HG02870 (cell line): ENCODE results near the gene ATG13.

Source experiments
- ATAC-seq: cut with Tn5 transposase; IDR thresholded peaks from one replicate; pipeline ENCODE4 v1.9.1; 2021; ENCODE audit warnings: mild to moderate bottlenecking, moderate library complexity; ENCODE audit not compliant: unreplicated experiment

The ATG13 gene

GRCh38 chr11:46722566-46723358, 105.4 kb downstream of the ATG13 start:
- no peak for ATAC-seq

GRCh38 chr11:46723359-46723680, 106.0 kb downstream of the ATG13 start:
- ATAC-seq, result no peak

- ATAC-seq, result no peak
These were observed 106.7 kb downstream of the ATG13 start for GRCh38 chr11:46724088-46724487.
